ENCODE results near the gene PNPT1. TPM values are rescaled to one million over a fixed set of nuclear protein-coding genes. Genes with fewer than 3 reads are reported as not detected.

The PNPT1 gene
- total and polyA plus RNA-seq, 2 donors (not counting 3 experiments of a cell fraction or from before 2014, with no cell fraction given), result 6.6 to 32.4 TPM

- Histone ChIP-seq H2AFZ (ENCODE audit: low read depth, low read length) (no peak overlapping the region), H3K79me2 (ENCODE audit: control insufficient read depth, insufficient read depth, low read length) (no peaks in the 10 kb centered on the region), H3K9me1 (replicated peaks; ENCODE audit: control insufficient read depth, extremely low read depth, insufficient read depth, low read length) (no peaks in the 10 kb centered on the region), H3K9me3 (replicated peaks; ENCODE audit: control insufficient read depth, insufficient read depth, low read length) (no peaks in the 10 kb centered on the region), H3K4me1 (ENCODE audit: control insufficient read depth, extremely low read depth, insufficient read depth, low read length) (no peaks in the 10 kb centered on the region), H3K27me3 (ENCODE audit: control insufficient read depth in 2 of 2, insufficient read depth in 2 of 2, low read length in 2 of 2) (no peaks in the 10 kb centered on the region), H3K36me3 (ENCODE audit: control insufficient read depth in 2 of 2, extremely low read depth in 1 of 2, insufficient read depth in 2 of 2, low read length in 2 of 2) (no peaks in the 10 kb centered on the region), H3K4me3 (replicated peaks in 1 of 3; ENCODE audit: insufficient read depth in 1 of 3, low read depth in 1 of 3, low read length in 3 of 3) (no peak overlapping the region), H4K20me1 (replicated peaks; ENCODE audit: control insufficient read depth, extremely low read depth, insufficient read depth, low read length) (no peaks in the 10 kb centered on the region), H3K27ac (ENCODE audit: insufficient read depth, low read depth, low read length) (no peak overlapping the region), H3K9ac (replicated peaks; ENCODE audit: extremely low read depth, insufficient read depth, low read length) (no peak overlapping the region), H3K4me2 (ENCODE audit: insufficient read depth, low read length) (no peak overlapping the region)
- BruUV-seq (replicated peaks), result no TSS peak
- no peak for TF ChIP-seq MAX (IDR thresholded peaks at IDR 0.05; ENCODE audit: insufficient read depth, insufficient read length)
- TF ChIP-seq POLR2A (IDR thresholded peaks at IDR 0.05; ENCODE audit: low read depth, low read length), result no peak
- TF ChIP-seq GATA2 (IDR thresholded peaks at IDR 0.05; ENCODE audit: insufficient read depth, insufficient read length, low read depth, low read length), result no peak
- no peak for TF ChIP-seq EZH2 (IDR thresholded peaks at IDR 0.05; ENCODE audit: borderline replicate concordance, low read depth, low read length, severe bottlenecking)
- no peak for TF ChIP-seq CTCF (IDR thresholded peaks at IDR 0.05; ENCODE audit: extremely low read depth in 1 of 2, insufficient read depth in 1 of 2, low read depth in 1 of 2, low read length in 2 of 2)
- TF ChIP-seq POLR2AphosphoS5 (IDR thresholded peaks at IDR 0.05; ENCODE audit: insufficient read depth, low read depth, low read length), result no peak
- TF ChIP-seq FOS (IDR thresholded peaks at IDR 0.05; ENCODE audit: borderline replicate concordance, insufficient read depth, low read length), result no peak
- TF ChIP-seq MYC (IDR thresholded peaks at IDR 0.05; ENCODE audit: low read depth, low read length), result no peak
- TF ChIP-seq JUN (IDR thresholded peaks at IDR 0.05; ENCODE audit: borderline replicate concordance, insufficient read depth, insufficient read length, low read depth), result no peak
- CTCF ChIA-PET, result no interaction called here
- DNase-seq (ENCODE audit: low read depth, low spot score), result no peak
- FAIRE-seq, result no peak
- POLR2A ChIA-PET, result no interaction called here
- dilution Hi-C loops (cut with MboI; ENCODE audit: extremely low pct_ligation_motif_present, low sequenced_read_pairs), result no loop called here
- intact Hi-C loops (cut with micrococcal nuclease), result no loop called here
Measured at GRCh38 chr2:55628931-55629330, 64.7 kb downstream of the PNPT1 start.
